HG03159 (cell line): Measurements from ENCODE around the gene ANO10.

Experiments used
- ATAC-seq: cut with Tn5 transposase; IDR thresholded peaks from one replicate; pipeline ENCODE4 v1.9.1; 2021; ENCODE audit warnings: mild to moderate bottlenecking, moderate library complexity; ENCODE audit not compliant: unreplicated experiment

ANO10 gene

GRCh38 chr3:43328653-43329052, 293.2 kb downstream of the ANO10 start:
- ATAC-seq, result no peak

- no peak for ATAC-seq
Measured at GRCh38 chr3:43327582-43327979, 294.2 kb downstream of the ANO10 start.

GRCh38 chr3:43326891-43327581, 294.8 kb downstream of the ANO10 start:
- no peak for ATAC-seq

- no peak for ATAC-seq
Measured at GRCh38 chr3:43323541-43323940, 298.3 kb downstream of the ANO10 start.

- ATAC-seq, result no peak
Measured at GRCh38 chr3:43320288-43320687, 301.5 kb downstream of the ANO10 start.

- ATAC-seq, result no peak
Measured at GRCh38 chr3:43319794-43320193, 302.0 kb downstream of the ANO10 start.

- ATAC-seq, result no peak
Measured at GRCh38 chr3:43319376-43319775, 302.4 kb downstream of the ANO10 start.

GRCh38 chr3:43317461-43318316, 304.1 kb downstream of the ANO10 start:
- no peak for ATAC-seq

- no peak for ATAC-seq
Measured at GRCh38 chr3:43316783-43317460, 304.9 kb downstream of the ANO10 start.
